H1 (cell line): ENCODE results near the gene ARRB1. TPM values are rescaled to one million over a fixed set of nuclear protein-coding genes. Genes with fewer than 3 reads are reported as not detected.

Experiments used
- CTCF ChIA-PET: fragments of 300-600 bp; sonication (Branson Sonifier 250); formaldehyde crosslinking; loops from one replicate; lab custom pipeline; 2021; ENCODE audit not compliant: partially characterized antibody; lab: Charles Lee
- POLR2A ChIA-PET: fragments of 300-600 bp; sonication (Branson Sonifier 250); formaldehyde crosslinking; loops from one replicate; lab custom pipeline; 2021; ENCODE audit warnings: inconsistent platforms; ENCODE audit not compliant: partially characterized antibody; lab: Charles Lee
- DNase-seq, 2 experiments: peaks; one replicate each; pipeline versions ENCODE4 v3.0.0 to v3.0.0-alpha.2; 2010 to 2022; ENCODE audit warnings: low spot score in 2 of 2, low read depth in 1 of 2, mixed read lengths in 1 of 2
- FAIRE-seq: peaks from 2 replicates; lab custom pipeline; 2011; peaks lifted over from hg19 to GRCh38; lab: Jason Lieb, UNC
- H2AFZ ChIP-seq: 2 replicates; pipeline ENCODE4 v1.8.1; 2012; ENCODE audit warnings: low read length, inconsistent platforms
- H2AK5ac ChIP-seq: 2 replicates; pipeline ENCODE4 v1.6.1; 2013; ENCODE audit warnings: low read depth, low read length
- H2BK120ac ChIP-seq: replicated peaks from 2 replicates; pipeline ENCODE3; 2013; ENCODE audit warnings: low read depth, low read length, inconsistent platforms
- H2BK12ac ChIP-seq: 2 replicates; pipeline ENCODE4 v1.6.1; 2013; ENCODE audit warnings: low read depth, low read length
- H2BK15ac ChIP-seq: 2 replicates; pipeline ENCODE4 v1.6.1; 2013; ENCODE audit warnings: low read length
- H2BK20ac ChIP-seq: 2 replicates; pipeline ENCODE4 v1.6.1; 2013; ENCODE audit warnings: low read length
- H2BK5ac ChIP-seq: 2 replicates; pipeline ENCODE4 v1.6.1; 2013; ENCODE audit warnings: low read depth, low read length
- H3K14ac ChIP-seq: 2 replicates; pipeline ENCODE4 v1.6.1; 2013; ENCODE audit warnings: inconsistent platforms; ENCODE audit not compliant: insufficient read length
- H3K18ac ChIP-seq: 2 replicates; pipeline ENCODE4 v1.6.1; 2013; ENCODE audit warnings: low read length; ENCODE audit errors: extremely low read depth
- H3K23ac ChIP-seq: 2 replicates; pipeline ENCODE4 v1.6.1; 2013; ENCODE audit warnings: inconsistent platforms; ENCODE audit not compliant: insufficient read length
- H3K23me2 ChIP-seq: 2 replicates; pipeline ENCODE4 v1.6.1; 2013; ENCODE audit warnings: low read depth, low read length
- H3K27ac ChIP-seq: 2 replicates; pipeline ENCODE4 v1.6.1; 2011; ENCODE audit warnings: low read depth, low read length, inconsistent platforms
- H3K27me3 ChIP-seq, 4 experiments: replicated peaks in 1 of 4; 1 replicate in 1 of 4; 2 replicates in 3 of 4; pipeline versions ENCODE4 v1.6.1 to v1.8.1; 2011 to 2013; ENCODE audit warnings: low read length in 3 of 4, mild to moderate bottlenecking in 3 of 4, inconsistent platforms in 2 of 4, mixed read lengths in 2 of 4, moderate library complexity in 1 of 4; ENCODE audit not compliant: control insufficient read depth in 3 of 4, insufficient read depth in 3 of 4; ENCODE audit errors: extremely low read depth in 1 of 4
- H3K36me3 ChIP-seq, 4 experiments: 2 replicates each; pipeline versions ENCODE4 v1.6.1 to v1.8.1; 2011 to 2013; ENCODE audit warnings: mild to moderate bottlenecking in 4 of 4, low read length in 3 of 4, moderate library complexity in 2 of 4, control low read depth in 1 of 4, inconsistent platforms in 1 of 4; ENCODE audit not compliant: insufficient read depth in 4 of 4, control insufficient read depth in 2 of 4
- H3K4ac ChIP-seq: replicated peaks from 2 replicates; pipeline ENCODE3; 2013; ENCODE audit warnings: low read length, low read depth, mixed read lengths, inconsistent platforms; ENCODE audit not compliant: insufficient read length
- H3K4me1 ChIP-seq, 4 experiments: replicated peaks in 1 of 4; 1 replicate in 1 of 4; 2 replicates in 3 of 4; pipeline versions ENCODE4 v1.6.1 to v1.8.1; 2011 to 2013; ENCODE audit warnings: low read length in 3 of 4, inconsistent platforms in 2 of 4, mixed read lengths in 1 of 4; ENCODE audit not compliant: insufficient read depth in 4 of 4, control insufficient read depth in 3 of 4
- H3K4me2 ChIP-seq, 2 experiments: 2 replicates each; pipeline versions ENCODE4 v1.6.1 to v1.8.1; 2011 to 2013; ENCODE audit warnings: low read depth in 2 of 2, low read length in 2 of 2, control low read depth in 1 of 2, inconsistent platforms in 1 of 2, mild to moderate bottlenecking in 1 of 2; ENCODE audit not compliant: insufficient read depth in 1 of 2
- H3K4me3 ChIP-seq, 4 experiments: fragments of 200-600, 300-600 bp in 1 of 4; sonication (generic), shearing (Covaris generic), sonication (Bioruptor Twin) in 1 of 4; 2 replicates each; pipeline versions ENCODE4 v1.5.1 to v1.8.1; 2011 to 2016; ENCODE audit warnings: low read length in 4 of 4, low read depth in 3 of 4, control low read depth in 2 of 4, inconsistent platforms in 2 of 4, mild to moderate bottlenecking in 2 of 4, mixed read lengths in 1 of 4, moderate library complexity in 1 of 4; ENCODE audit not compliant: insufficient read depth in 2 of 4; ENCODE audit errors: extremely low read depth in 1 of 4
- H3K56ac ChIP-seq: replicated peaks from 2 replicates; pipeline ENCODE3; 2013; ENCODE audit warnings: low read depth, mild to moderate bottlenecking, mixed read lengths, low read length, inconsistent platforms; ENCODE audit not compliant: insufficient read length
- H3K79me1 ChIP-seq: 2 replicates; pipeline ENCODE4 v1.6.1; 2013; ENCODE audit warnings: low read depth, low read length, control low read depth
- H3K79me2 ChIP-seq, 2 experiments: 2 replicates each; pipeline versions ENCODE4 v1.6.1 to v1.8.1; 2012 to 2013; ENCODE audit warnings: low read length in 2 of 2, mild to moderate bottlenecking in 2 of 2, inconsistent platforms in 1 of 2; ENCODE audit not compliant: insufficient read depth in 2 of 2, control insufficient read depth in 1 of 2
- H3K9ac ChIP-seq, 4 experiments: replicated peaks in 1 of 4; 1 replicate in 1 of 4; 2 replicates in 3 of 4; pipeline versions ENCODE4 v1.6.1 to v1.8.1; 2011 to 2013; ENCODE audit warnings: low read depth in 3 of 4, low read length in 3 of 4, control low read depth in 2 of 4, mild to moderate bottlenecking in 2 of 4, moderate library complexity in 2 of 4, inconsistent platforms in 1 of 4; ENCODE audit errors: extremely low read depth in 1 of 4
- H3K9me3 ChIP-seq, 2 experiments: 2 replicates each; pipeline versions ENCODE4 v1.6.1 to v1.8.1; 2012 to 2013; ENCODE audit warnings: mild to moderate bottlenecking in 2 of 2, moderate library complexity in 2 of 2, control low read depth in 1 of 2, inconsistent platforms in 1 of 2, low read depth in 1 of 2, low read length in 1 of 2, mixed read lengths in 1 of 2; ENCODE audit not compliant: insufficient read depth in 2 of 2
- H4K20me1 ChIP-seq, 2 experiments: replicated peaks in 1 of 2; 2 replicates each; pipeline versions ENCODE3 to v1.8.1; 2011 to 2013; ENCODE audit warnings: inconsistent platforms in 2 of 2, low read length in 2 of 2, mild to moderate bottlenecking in 1 of 2; ENCODE audit not compliant: insufficient read depth in 2 of 2, control insufficient read depth in 1 of 2
- H4K5ac ChIP-seq: 2 replicates; pipeline ENCODE4 v1.6.1; 2013; ENCODE audit warnings: low read length, low read depth, mixed read lengths, inconsistent platforms; ENCODE audit not compliant: insufficient read length
- H4K8ac ChIP-seq: 2 replicates; pipeline ENCODE4 v1.8.0; 2013; ENCODE audit warnings: mild to moderate bottlenecking, moderate library complexity, low read length, inconsistent platforms; ENCODE audit not compliant: insufficient read depth; ENCODE audit errors: extremely low read depth
- H4K91ac ChIP-seq: replicated peaks from 2 replicates; pipeline ENCODE3; 2013; ENCODE audit warnings: low read length, mixed read lengths, inconsistent platforms; ENCODE audit not compliant: insufficient read length
- CBX8 ChIP-seq: fragments of 300-800, 300-1000 bp; sonication (generic); IDR thresholded peaks from 2 replicates; pipeline ENCODE4 v1.7.1; 2016; ENCODE audit warnings: low read depth, low read length, borderline replicate concordance
- CHD2 ChIP-seq: IDR thresholded peaks from 2 replicates; pipeline ENCODE4 v1.6.1; 2012; ENCODE audit warnings: low read length, improper control_type of control experiment
- CREB1 ChIP-seq: IDR thresholded peaks from 2 replicates; pipeline ENCODE4 v1.6.1; 2012; ENCODE audit warnings: inconsistent platforms
- HDAC6 ChIP-seq: IDR thresholded peaks from one replicate; pipeline ENCODE4 v1.7.1; 2012; ENCODE audit warnings: low read depth, mild to moderate bottlenecking, inconsistent platforms, low read length, moderate library complexity
- JUND ChIP-seq: IDR thresholded peaks from 2 replicates; pipeline ENCODE4 v1.6.1; 2011; ENCODE audit warnings: mild to moderate bottlenecking, improper control_type of control experiment, low read length
- WGBS, 2 experiments: shearing (Covaris generic) in 1 of 2; methylation state at CpG; one replicate each; pipeline versions ENCODE4 v1.1.6 to v1.1.7; 2013 to 2015; ENCODE audit warnings: low lambda C conversion rate in 2 of 2, mixed read lengths in 2 of 2, inconsistent platforms in 1 of 2, low coverage in 1 of 2, missing lambda C conversion rate in 1 of 2; ENCODE audit not compliant: insufficient replicate concordance in 2 of 2, insufficient coverage in 1 of 2, insufficient read length in 1 of 2; ENCODE audit errors: extremely low coverage in 1 of 2, missing lambda C conversion rate in 1 of 2; 5-methylcytosine and 5-hydroxymethylcytosine counted together
- polyA plus RNA-seq, 7 experiments: library from polyadenylated mRNA; depleted of rRNA in 3 of 7; stranded (reverse) in 5 of 7; unstranded in 2 of 7; fragments of >200 nt in 5 of 7; fragments of 200-250 nt in 2 of 7; gene quantifications; 1 replicate in 5 of 7; 2 replicates in 1 of 7; 4 replicates in 1 of 7; pipeline versions ENCODE4 v1.2.1 to v1.2.3, GENCODE V29; 2011 to 2013; ENCODE audit warnings: missing spikeins in 2 of 7, mixed read lengths in 2 of 7
- total RNA-seq: library from RNA; stranded (reverse); fragmentation: NEBNext Ultra II Directional; extraction: Animal tissue kit (Norgen Biotek cat#: 25700); gene quantifications from 2 replicates; pipeline ENCODE4 v1.2.1, GENCODE V29; 2021
- TF ChIP-seq, protein P1 (sequence below): IDR thresholded peaks from 2 replicates; pipeline ENCODE4 v1.6.1; 2011; ENCODE audit warnings: low read length, improper control_type of control experiment
- TF ChIP-seq, protein P2 (sequence below), 3 experiments: IDR thresholded peaks; 1 replicate in 2 of 3; 2 replicates in 1 of 3; pipeline versions ENCODE4 v1.5.1 to v1.6.1; 2011; ENCODE audit warnings: low read length in 3 of 3, mild to moderate bottlenecking in 3 of 3, inconsistent platforms in 2 of 3, low read depth in 1 of 3, moderate library complexity in 1 of 3; ENCODE audit not compliant: insufficient read depth in 1 of 3; ENCODE audit errors: control extremely low read depth in 1 of 3

Gene ARRB1
- total and polyA plus RNA-seq, 2 of the 8 experiments (the other 6 are each of a cell fraction or from before 2014, with no cell fraction given): 9.4 to 31.8 TPM

- Histone ChIP-seq H3K4me2 (no peak overlapping the region), H4K5ac (no peak overlapping the region), H3K36me3 (no peaks in the 10 kb centered on the region), H3K27ac (no peak overlapping the region), H3K56ac (no peak overlapping the region), H3K23me2 (no peaks in the 10 kb centered on the region), H2BK12ac (no peak overlapping the region), H3K14ac (no peak overlapping the region), H3K79me2 (no peaks in the 10 kb centered on the region; a peak in 1 of 4 replicates), H2BK20ac (peak overlapping the region; percentile 15; the same call in 1 of the 2 replicates), H3K18ac (no peak overlapping the region), H3K4me3 (no peak overlapping the region), H3K4ac (no peak overlapping the region), H2BK5ac (no peak overlapping the region), H2BK120ac (no peak overlapping the region), H3K9me3 (no peaks in the 10 kb centered on the region), H3K23ac (no peak overlapping the region), H2BK15ac (0 out of 2 replicates have a peak overlapping the region, but pooled peaks have one; percentile 34), H2AFZ (no peak overlapping the region), H2AK5ac (no peak overlapping the region), H3K27me3 (no peaks in the 10 kb centered on the region), H3K4me1 (peaks cover 0 to 7% (median 4%) of the 10 kb centered on the region in 4 experiments; a peak in 5 of 7 replicates), H3K79me1 (no peaks in the 10 kb centered on the region; the same call in 1 of the 2 replicates), H3K9ac (no peak overlapping the region), H4K8ac (no peak overlapping the region), H4K20me1 (peaks cover 0 to 3% of the 10 kb centered on the region in 2 experiments), H4K91ac (no peak overlapping the region)
- TF ChIP-seq CREB1 (no peak), HDAC6 (no peak), JUND (no peak), CBX8 (no peak), CHD2 (no peak)
- TF ChIP-seq, protein P1, sequence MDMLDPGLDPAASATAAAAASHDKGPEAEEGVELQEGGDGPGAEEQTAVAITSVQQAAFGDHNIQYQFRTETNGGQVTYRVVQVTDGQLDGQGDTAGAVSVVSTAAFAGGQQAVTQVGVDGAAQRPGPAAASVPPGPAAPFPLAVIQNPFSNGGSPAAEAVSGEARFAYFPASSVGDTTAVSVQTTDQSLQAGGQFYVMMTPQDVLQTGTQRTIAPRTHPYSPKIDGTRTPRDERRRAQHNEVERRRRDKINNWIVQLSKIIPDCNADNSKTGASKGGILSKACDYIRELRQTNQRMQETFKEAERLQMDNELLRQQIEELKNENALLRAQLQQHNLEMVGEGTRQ: no peak
- TF ChIP-seq, protein P2, sequence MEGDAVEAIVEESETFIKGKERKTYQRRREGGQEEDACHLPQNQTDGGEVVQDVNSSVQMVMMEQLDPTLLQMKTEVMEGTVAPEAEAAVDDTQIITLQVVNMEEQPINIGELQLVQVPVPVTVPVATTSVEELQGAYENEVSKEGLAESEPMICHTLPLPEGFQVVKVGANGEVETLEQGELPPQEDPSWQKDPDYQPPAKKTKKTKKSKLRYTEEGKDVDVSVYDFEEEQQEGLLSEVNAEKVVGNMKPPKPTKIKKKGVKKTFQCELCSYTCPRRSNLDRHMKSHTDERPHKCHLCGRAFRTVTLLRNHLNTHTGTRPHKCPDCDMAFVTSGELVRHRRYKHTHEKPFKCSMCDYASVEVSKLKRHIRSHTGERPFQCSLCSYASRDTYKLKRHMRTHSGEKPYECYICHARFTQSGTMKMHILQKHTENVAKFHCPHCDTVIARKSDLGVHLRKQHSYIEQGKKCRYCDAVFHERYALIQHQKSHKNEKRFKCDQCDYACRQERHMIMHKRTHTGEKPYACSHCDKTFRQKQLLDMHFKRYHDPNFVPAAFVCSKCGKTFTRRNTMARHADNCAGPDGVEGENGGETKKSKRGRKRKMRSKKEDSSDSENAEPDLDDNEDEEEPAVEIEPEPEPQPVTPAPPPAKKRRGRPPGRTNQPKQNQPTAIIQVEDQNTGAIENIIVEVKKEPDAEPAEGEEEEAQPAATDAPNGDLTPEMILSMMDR (IDR thresholded peaks at IDR 0.05; ENCODE audit: control extremely low read depth in 1 of 3, insufficient read depth in 1 of 3, low read depth in 1 of 3, low read length in 3 of 3): no peak
- 94% methylated on average over 6 of the region's 6 CpGs; no CpG with 5 or more reads in 1 of the 2 experiments for WGBS, 2 experiments
- FAIRE-seq (no peak), DNase-seq (no peak)
- CTCF ChIA-PET: interaction anchor here (0.6 to 3.1 kb wide), 2 partner anchors 15 to 83 kb away, joined by 3 to 17 read pairs; no protein-coding TSS in a partner anchor
- POLR2A ChIA-PET: no interaction called here
Observed at GRCh38 chr11:75305993-75306392, 45.5 kb downstream of the ARRB1 start.
